ENCODE results near the gene SNTG2.

SNTG2 gene

DNA sequence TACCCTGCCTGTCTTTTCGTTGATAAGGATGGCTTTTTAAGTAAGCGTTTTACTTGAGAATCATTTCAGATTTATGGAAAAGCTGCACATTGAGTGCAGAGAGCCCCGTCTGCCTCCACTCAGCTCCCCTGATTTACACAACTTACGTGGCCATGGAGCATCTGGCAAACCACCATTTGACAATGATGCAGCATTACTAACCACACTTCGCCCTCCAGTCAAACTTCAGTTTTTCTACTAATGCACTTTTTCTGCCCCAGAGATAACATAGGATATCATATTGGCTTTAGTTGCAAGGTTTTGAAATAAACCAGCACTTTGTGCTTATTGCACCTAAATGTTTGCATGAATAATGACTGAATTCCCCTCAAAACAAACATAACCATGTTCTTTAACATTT lies 297.5 kb downstream of the SNTG2 start:
- no peak for DNase-seq

DNA sequence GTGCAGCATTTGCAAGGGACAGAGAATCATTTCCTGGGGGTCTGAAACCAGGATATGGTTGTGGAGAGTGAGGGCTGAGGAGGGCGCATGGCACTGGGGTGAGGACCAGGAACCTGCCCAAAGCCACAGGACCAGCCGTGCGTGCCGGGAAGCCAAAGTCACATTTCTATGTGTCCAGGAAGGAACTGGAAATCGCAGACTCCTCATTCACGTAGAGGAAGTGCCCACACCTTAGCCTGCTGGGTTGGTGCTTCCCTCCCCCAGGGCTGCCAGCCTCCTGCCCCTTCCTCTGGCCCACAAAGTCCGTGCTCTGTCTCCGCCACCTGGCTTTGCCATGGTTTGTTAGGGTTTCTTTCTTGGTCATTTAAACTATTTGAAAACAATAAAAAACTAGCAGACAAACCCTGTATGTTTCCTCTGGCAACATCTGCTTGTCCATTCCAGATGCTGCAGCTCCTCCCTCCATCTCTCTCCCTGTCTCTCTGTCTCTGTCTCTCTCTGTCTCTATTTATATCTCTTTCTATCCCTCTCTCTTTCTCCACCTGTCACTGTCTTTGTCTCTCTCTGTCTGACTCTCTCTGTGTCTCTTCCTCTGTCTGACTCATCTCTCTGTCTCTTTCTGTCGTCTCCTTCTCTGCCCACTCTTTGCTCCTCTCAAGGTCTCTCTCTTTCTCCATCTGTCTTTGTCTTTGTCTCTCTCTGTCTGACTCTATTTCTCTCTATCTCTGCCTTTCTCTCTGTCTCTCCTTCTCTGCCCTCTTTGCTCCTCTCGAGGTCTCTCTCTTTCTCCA lies 299.4 kb downstream of the SNTG2 start:
- DNase-seq = no peak

DNA sequence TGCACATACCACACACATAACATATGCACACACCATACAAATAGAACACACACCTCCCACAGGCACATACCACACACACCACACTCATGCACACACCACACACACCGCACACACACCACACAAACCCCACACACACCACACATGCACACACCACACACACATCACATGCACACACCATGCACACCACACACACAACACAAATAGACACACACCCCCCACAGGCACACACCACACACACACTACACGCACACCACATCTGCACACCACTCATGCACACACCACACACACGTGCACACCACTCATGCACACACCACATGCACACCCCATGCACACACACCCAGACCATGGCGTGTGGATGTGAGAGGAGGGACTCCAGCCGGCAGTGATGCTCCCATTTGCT lies 300.9 kb downstream of the SNTG2 start:
- no peak for DNase-seq

DNA sequence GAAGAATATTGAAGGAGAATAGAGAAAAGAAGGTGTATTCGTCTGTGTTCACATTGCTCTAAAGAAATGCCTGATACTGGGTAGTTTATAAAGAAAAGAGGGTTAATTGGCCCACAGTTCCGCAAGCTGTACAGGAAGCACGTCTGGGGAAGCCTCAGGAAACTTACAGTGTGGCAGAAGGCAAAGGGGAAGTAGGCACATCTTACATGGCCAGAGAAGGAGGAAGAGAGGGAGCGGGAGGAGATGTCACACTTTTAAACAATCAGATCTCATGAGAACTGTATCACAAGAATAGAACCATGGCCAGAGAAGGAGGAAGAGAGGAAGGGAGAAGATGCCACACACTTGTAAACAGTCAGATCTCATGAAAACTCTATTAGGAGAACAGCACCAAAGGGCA lies 303.0 kb downstream of the SNTG2 start:
- no peak for DNase-seq

DNA sequence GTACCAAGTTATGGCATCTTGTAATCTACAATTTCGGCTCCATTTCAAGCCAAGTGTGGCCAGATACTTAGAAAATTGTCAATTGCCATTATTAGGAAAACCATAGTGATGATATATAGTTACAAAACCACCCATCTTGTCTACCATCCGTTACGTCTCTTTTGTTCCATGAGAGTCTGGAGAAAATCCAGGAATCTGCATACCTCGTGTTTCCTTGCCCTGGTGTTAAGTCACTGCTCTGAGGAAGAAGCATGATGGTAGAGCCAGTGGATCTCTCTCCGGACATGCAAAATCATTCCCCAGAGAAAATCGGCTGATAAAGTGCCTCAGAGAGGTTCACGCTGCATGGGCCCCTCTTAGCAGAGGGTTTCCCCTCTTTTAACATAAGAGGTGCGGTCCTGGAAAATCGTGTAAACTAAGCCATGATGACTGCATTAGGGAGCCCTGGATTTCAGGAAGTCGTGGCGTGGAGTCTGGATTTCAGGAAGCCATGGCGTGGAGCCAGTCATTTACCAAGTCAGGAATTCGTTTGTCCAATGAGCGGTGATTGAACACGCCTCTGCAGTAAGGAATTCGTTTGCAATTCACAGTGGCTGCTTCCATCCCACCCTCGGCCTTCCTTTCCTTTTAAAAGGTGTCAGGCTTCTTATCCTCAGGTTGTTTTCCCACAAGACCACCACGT lies 304.2 kb downstream of the SNTG2 start:
- DNase-seq = no peak

DNA sequence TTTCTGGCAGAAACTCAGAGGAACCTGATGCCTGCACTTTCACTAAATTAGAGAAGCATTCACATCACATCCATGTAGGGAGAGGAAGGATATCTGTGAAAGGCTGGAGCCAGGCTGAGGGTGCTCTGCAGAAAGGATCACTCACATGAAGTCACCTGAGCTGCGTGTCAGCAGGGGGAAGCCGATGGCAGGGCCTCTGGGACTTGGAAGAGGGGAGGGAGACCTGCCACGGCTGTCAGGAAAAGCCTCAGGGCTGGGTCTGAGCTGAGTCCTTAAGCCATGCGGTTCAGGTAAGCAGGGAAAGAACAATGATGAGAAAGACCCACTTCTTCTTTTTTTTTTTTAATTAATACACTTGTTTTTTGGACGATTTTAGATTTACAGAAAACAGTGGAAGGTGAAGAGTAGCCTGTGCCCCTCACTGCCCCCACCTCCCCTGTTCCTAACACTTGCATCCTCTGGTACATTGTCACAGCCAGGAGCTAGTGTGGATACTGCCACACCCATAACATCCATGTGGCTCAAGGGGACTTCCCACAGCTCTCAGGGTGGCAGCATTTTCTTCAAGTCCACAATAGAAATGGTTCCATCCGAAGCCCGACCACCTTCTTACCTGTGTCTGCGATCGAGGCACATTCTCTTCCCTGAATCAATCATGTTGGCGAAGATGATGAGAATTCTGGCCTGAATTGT lies 306.1 kb downstream of the SNTG2 start:
- no peak for DNase-seq

DNA sequence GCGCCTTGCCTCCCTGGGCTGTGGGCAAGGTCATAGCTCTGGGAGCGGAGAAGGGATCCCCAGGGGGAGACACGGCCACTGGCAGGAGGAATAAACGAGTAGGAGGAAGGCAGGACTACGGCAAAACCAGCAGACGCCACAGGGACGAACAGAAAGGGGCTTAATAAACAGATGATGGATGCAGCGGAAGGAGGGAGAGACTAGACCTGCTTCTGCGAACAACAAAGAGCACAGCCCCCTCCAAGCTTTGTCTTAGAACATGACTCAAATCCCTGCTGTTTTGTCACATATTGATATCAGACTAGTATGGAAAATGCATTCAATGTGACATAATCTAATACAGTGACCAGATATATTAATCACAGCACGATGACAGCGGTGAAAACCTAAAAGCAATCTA lies 306.7 kb downstream of the SNTG2 start:
- no peak for DNase-seq

DNA sequence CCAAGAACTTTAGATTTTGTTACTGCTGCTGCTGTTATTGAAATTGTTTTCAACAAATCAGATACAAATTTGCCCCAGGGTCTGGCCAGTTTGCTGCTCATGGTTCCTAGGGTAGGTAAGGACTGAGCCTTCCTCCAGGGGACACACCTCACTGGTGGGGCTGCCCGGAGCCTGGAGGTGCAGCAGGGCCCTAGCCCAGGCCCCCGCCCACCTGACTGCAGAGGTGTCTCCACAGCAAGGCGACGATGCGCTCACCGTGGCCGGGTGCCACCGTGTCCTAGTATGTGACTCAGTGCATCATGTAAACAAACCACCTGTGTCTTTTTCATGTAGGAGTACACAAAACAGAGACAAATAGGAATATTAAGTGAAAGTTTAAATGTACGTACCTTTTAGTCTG lies 309.1 kb downstream of the SNTG2 start:
- no peak for DNase-seq

DNA sequence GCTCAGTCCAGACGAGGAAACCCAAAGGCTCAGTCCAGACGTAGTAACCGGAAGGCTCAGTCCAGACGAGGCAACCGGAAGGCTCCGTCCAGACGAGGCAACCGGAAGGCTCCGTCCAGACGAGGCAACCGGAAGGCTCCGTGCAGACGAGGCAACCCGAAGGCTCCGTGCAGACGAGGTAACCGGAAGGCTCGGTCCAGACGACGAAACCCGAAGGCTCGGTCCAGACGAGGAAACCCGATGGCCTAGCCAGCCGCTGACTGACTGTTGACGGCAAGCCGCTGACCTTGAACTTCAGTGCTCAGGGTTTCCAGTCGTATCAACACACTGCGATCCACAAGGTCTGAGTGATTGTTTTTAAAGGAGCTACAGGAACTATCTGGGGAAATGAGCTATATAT lies 312.0 kb downstream of the SNTG2 start:
- DNase-seq = no peak

DNA sequence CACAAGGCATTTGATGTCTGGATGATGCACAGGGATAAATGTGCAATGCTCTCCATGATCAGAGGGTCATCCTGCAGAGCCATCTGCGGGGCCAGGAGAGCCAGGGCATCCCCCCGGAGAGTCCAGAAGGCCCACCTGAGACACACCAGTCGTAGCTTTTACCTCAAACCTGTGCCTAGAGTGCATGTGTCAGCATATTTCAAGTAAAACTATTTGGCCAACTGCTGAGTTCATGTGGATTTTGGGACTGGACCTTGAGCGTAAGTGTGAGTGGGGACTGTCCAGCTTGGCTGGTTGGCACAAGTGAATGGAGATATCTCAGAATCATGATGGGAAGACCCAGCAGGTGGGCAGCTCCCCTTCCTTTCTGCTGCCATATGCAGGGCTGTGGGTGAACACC lies 314.8 kb downstream of the SNTG2 start:
- DNase-seq = no peak

DNA sequence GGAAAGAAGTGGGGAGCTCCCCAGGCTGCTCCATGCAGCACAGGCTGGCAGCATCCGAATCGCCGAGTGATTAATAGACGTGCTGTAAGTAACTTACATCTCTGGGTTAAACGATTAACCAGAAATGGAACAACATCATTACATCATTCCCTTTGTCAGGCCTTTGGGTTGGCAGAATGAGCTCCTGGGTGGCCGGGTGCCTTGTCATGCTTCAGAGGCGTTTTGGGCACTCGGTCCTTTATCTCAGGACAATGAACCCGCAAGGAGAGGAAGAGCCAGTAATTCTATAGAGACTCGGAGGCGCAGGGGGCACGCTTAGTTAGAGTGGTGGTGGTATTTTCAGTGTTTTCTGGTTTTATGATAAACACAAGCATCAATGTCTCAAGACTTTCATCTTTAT lies 315.7 kb downstream of the SNTG2 start:
- DNase-seq = no peak

DNA sequence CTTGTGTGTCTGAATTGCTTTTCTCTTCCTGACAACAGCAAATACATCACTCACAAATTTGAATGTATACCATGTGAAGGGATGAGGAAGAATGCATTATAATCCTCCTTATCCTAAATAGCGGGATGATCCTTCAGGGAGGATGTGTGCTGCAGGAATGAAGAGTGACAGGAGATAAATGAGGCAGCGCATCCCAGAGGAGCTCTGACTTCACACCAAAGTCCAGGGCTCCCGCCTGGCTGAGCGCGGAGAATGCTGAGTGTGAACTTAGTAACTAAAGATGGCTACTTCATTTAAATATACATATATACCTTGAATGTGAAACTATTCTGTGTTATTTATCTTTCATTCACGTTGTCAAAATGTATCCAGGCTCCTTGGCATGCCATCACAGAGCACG lies 317.4 kb downstream of the SNTG2 start:
- no peak for DNase-seq

DNA sequence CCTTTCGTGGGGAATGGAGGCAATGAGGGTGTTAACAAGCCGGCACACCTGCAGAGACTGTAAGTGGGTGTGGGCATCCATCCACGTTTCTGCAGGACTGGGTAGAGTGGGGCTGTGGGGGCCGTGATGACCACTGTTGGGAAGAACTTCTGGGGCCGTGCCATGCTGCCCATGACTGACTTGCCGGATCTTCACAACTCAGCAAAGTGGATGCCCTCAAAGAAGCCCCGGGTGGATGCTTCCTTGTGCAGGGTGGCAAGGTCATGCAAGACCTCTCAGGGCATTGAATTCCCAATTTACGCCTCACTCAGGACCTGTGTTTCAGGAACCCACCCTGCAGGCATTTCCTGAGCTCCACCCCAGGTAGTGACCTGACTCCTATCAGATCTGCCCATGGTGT lies 319.2 kb downstream of the SNTG2 start:
- no peak for DNase-seq

DNA sequence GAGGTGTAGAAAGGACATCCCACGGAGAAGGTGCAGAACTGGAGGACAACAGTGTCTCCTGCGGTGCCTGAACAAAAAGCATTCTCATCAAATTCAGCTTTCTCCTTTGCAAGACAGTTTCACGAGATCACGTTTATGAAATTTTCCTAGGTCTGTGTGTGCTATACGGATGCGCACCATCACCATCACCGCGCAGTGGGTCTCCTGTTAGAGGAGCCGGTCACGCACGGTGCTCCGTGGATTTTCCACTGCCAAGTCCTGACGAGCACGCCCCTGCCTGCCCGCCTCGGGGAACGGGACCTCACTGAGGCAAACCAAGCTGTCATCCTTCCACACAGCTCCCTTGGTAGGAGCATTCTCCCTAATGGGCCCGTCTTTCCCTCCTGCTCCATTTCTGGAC lies 322.2 kb downstream of the SNTG2 start:
- no peak for DNase-seq

DNA sequence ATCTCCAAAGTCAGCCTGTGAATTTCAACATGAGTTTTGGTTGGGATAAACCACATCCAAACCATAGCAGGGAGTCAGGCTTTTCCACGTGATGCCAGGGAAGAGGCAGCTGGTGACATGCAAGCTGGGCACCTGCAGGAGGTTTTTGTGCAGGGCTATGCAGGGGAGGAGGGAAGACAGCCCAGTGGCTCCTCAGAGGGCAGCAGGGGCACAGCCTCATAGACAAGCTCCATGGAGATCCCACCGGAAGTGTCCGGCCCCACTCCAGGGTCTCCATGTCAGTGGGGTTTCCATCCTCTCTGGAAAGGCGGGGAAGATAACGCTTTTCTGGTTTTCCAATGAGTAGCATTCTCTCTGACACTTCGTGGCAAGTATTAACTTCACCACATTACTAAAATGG lies 327.0 kb downstream of the SNTG2 start:
- DNase-seq = no peak

DNA sequence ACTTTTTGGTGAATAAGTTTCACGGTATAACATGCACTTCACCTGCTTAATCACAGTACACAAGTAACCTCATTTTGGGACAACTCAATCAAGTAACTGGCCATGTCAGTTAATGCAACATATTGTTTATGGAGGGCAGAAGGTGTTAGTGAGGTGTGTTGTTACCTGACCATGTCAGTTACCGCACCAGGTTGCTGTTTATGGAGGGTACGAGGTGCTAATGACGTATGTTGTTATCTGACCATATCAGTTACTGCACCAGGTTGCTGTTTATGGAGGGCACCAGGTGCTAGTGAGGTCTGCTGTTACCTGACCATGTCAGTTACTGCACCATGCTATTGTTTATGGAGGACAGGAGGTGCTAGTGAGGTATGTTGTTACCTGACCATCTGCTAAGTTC lies 327.5 kb downstream of the SNTG2 start:
- no peak for DNase-seq

DNA sequence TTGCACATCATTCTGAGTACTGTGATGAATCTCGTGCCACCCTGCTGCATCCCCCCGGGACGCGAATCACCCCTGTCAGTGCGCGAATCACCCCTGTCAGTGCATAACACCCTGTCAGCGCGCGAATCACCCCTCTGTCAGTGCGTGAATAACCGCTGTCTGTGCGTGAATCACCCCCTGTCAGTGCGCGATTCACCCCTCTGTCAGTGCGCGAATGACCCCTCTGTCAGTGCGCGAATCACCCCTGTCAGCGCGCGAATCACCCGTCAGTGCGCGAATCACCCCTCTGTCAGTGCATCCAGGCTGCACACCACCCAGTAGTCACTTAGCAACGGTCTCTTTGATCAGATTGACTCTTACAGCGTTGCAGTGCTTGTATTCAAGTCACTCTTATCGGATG lies 328.2 kb downstream of the SNTG2 start:
- DNase-seq = no peak

DNA sequence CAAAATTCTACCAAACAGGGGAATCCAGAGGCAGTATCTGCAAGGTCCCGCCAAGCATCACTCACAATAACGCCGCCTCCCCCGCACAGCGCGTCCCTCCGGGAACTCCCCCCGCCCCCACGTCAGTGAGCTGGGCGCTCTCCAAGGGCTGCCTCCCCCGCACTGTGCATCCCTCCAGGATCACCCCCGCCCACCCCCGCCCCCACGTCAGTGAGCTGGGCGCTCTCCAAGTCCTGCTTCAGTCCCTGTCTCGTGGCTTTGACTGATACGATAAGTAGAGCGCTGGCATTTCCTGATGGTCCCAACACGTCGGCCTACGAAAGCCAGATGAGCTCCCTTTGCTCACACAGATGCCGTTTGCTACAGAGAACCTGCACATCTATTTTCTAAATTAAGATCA lies 331.9 kb downstream of the SNTG2 start:
- no peak for DNase-seq

DNA sequence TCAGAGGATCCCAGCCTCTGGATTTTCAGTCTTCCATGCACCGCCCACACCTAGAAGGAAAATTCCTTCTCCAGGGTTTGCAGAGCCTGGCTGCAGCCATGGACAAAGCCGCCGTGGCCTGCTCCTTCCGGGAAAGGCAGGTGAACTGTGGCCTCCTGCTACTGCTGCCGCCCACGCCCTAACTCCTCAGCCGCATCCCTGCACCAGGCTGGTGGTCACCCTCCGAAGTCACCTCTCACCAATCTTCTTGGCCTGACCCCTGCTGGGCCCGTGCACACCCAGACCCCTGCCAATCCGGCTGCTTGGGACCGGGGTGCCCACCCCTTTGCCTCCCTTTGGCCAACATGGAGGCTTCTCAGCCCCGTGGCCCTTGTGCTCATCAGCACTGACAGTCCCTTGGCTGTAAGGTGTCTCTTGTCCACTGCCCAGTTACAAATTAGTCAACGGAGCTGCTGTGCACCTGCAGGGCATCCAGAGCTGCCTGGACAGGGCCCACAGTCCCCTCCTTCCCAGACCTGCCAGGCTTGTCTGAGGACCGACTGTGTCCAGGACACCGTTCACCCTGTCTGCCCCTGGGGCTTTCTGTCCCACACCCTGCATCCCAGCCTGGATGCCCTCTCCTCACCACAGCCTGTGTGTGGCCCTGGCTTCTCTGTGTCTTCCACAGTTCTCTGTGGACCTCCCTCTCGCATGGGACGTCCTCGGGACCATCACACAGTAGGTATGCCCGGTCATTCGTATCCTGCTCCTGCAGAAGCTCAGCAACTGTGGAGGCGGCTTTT lies 332.6 kb downstream of the SNTG2 start:
- DNase-seq = no peak

DNA sequence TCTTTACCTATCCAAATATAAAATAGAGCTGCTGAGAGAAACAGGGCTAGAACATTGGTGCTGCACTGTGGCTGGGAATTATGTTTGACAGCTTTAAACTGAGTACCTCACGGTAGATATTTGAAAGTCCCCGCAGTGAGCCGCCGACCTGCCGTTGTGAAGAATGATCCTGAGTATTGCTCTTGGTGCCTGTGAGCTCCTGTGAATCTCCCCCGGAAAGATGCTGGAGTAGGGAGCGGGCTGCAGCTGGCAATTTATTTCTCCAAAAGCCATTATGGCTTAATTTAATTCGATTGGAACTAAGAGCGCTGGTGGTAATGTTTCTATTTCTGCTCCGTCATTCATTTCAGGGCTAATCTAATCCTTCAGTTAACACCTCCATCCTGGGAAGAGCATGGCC lies 333.2 kb downstream of the SNTG2 start:
- DNase-seq = no peak

DNA sequence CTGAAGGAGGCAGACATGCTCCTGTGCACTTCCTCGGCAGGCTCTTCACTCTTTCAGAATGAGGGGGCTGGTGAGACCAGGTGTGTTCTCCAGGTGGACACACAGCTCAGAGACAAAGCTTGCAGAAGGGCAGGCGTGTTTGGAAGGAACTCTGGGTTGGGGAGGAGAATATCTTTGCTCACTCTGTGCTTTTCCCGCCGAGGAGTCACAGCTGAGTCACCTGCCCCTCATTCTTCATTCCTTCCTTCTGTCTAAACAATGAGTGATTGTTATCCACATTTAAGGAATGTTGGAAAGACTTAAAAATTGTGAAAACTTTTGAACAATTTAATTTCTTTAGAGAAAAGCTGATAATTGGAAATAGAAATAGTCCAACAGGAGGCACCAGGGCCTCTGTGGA lies 336.3 kb downstream of the SNTG2 start:
- peak; percentile 3 for DNase-seq

DNA sequence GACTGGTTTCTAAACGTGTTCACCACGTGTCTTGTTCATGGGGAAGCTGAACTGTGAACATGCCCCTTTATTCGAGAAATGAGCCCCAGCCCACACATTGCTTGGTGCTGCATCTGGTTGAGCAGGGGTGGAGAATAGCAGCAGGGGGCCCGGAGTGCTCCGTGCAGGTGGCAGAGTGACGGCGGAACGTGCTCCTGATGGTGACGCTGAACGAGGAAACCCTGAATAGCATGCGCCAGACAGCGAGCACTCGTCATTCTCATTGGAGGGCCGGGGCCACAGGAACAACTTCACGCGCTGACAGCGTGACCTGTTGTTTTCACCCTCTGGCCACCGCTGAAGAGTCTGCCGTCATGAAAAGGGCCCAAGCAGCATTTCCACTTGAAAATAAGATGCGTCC lies 336.8 kb downstream of the SNTG2 start:
- no peak for DNase-seq

DNA sequence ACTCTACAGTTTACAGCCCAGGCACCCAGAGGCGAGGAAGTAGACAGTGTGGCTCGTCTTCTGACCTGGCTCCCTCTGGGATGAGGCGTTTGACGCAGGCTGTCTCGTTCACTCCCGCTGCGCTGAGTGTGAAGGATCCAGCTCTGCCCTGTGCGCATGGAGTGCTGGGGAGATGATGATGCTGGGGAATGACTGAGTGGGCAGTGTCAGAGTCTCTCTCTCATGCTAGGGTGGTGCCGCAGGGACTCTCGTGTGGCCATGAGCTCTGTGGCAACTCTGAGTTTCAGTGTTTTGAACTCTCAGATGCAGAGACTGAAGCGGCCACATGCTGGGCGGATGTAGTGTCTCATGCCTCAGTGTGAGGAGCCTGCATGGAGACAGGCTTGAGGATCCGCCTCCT lies 344.3 kb downstream of the SNTG2 start:
- DNase-seq = no peak

DNA sequence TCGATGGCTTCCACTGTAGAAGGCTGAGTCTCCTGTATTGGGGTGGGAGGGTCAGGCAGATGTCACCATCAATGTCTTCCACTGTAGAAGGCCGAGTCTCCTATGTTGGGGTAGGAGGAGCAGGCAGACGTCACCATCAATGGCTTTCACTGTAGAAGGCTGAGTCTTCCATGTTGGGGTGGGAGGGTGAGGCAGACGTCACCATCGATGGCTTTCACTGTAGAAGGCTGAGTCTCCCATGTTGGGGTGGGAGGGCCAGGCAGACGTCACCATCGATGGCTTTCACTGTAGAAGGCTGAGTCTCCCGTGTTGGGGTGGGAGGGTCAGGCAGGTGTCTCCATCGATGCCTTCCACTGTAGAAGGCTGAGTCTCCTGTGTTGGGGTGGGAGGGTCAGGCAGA lies 345.1 kb downstream of the SNTG2 start:
- no peak for DNase-seq

Measured in EL (cell line).